Ectodermal cell (in vitro differentiated cells): ENCODE data around the gene TEX261.
"Not testable (repeated sequence)": the region's sequence is repeated elsewhere in the genome, so short reads cannot be mapped to it uniquely, and the experiment has no call there.

ENCODE experiments used
- H3K27ac ChIP-seq: 2 replicates; pipeline ENCODE4 v1.7.0; 2013; ENCODE audit warnings: mild to moderate bottlenecking, low read depth, low read length; ENCODE audit not compliant: insufficient read depth, poor library complexity, severe bottlenecking
- H3K27me3 ChIP-seq: 2 replicates; pipeline ENCODE4 v1.7.0; 2013; ENCODE audit warnings: mild to moderate bottlenecking, low read length; ENCODE audit not compliant: insufficient read depth, control insufficient read depth, poor library complexity, severe bottlenecking
- H3K36me3 ChIP-seq: one replicate; pipeline ENCODE4 v1.7.0; 2013; ENCODE audit warnings: low read length; ENCODE audit not compliant: control insufficient read depth, insufficient read depth
- H3K4me1 ChIP-seq: one replicate; pipeline ENCODE4 v1.7.0; 2013; ENCODE audit warnings: low read length; ENCODE audit not compliant: control insufficient read depth, insufficient read depth
- H3K4me3 ChIP-seq: 2 replicates; pipeline ENCODE4 v1.7.0; 2013; ENCODE audit warnings: low read depth, low read length, control low read depth; ENCODE audit not compliant: insufficient read depth
- H3K9me3 ChIP-seq: 2 replicates; pipeline ENCODE4 v1.7.0; 2013; ENCODE audit warnings: mild to moderate bottlenecking, low read length, moderate library complexity; ENCODE audit not compliant: control insufficient read depth
- WGBS, 2 experiments: methylation state at CpG; one replicate each; pipeline ENCODE4 v1.1.7; 2013; ENCODE audit warnings: missing lambda C conversion rate in 2 of 2; 5-methylcytosine and 5-hydroxymethylcytosine counted together

Gene TEX261

DNA sequence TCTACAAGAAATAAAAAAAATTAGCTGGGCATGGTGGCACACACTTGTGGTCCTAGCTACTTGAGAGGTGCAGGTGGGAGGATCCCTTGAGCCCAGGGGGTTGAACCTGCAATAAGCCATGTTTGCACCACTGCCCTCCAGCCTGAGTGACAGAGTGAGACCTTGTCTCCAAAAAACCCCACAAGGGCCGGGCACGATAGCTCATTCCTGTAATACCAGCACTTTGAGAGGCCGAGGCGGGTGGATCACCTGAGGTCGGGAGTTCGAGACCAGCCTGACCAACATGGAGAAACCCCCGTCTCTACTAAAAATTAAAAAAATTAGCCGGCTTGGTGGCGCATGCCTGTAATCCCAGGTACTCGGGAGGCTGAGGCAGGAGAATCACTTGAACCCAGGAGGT, 5.3 kb upstream of the TEX261 start:
- WGBS, 2 experiments: 85 to 94% methylated on average over 10 of the region's 10 CpGs
- not testable (repeated sequence) for H3K9me3 ChIP-seq, H3K36me3 ChIP-seq, H3K4me3 ChIP-seq, H3K27ac ChIP-seq
- Histone ChIP-seq H3K4me1 (peaks cover 18% of the 10 kb centered on the region), H3K27me3 (peaks cover 34% of the 10 kb centered on the region)

DNA sequence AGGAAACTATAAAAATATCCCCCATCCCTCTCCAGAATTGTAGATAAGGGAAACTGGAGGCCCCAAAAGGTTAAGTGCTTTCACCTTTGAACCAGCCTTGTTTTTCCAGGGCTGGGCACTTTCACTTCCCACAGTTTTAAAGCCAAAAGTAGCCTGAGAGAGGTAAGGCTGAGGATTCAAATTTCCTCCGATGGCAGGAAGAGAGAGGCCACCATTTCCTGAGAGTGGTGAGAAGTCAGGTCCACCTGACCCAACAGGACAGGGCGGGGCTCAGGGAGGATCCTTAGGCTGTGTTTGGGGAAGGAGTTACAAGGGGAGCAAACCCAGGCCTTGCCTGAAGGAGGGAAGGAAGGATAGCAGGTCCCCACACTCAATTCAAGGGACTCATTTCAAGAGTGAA, 4.7 kb upstream of the TEX261 start:
- H3K9me3 ChIP-seq: no peaks in the 10 kb centered on the region
- H3K36me3 ChIP-seq: no peaks in the 10 kb centered on the region
- WGBS, 2 experiments: 74 to 90% methylated on average over 2 of the region's 2 CpGs
- H3K27me3 ChIP-seq: peaks cover 34% of the 10 kb centered on the region
- no peak overlapping the region for H3K27ac ChIP-seq
- no peak overlapping the region for H3K4me3 ChIP-seq
- peaks cover 18% of the 10 kb centered on the region for H3K4me1 ChIP-seq

DNA sequence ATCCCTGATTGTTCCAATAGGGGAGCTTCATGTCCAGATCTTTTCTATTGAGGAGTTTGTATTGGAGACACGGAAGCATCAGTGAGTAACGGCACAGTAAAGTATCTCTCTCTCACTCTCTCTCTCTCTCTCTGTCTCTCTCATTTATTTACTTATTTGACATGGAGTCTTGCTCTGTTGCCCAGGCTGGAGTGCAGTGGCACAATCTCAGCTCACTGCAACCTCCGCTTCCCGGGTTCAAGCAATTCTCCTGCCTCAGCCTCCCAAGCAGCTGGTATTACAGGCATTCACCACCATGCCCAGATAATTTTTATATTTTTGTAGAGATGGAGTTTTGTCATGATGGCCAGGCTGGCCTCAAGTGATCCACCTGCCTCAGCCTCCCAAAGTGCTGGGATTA, 4.2 kb upstream of the TEX261 start:
- H3K36me3 ChIP-seq, H3K9me3 ChIP-seq, H3K27ac ChIP-seq, H3K4me3 ChIP-seq: not testable (repeated sequence)
- Histone ChIP-seq H3K4me1 (peaks cover 19% of the 10 kb centered on the region), H3K27me3 (peaks cover 34% of the 10 kb centered on the region)
- WGBS, 2 experiments: 87 to 93% methylated on average over 4 of the region's 4 CpGs

GRCh38 chr2:70995426-70995729, 705 bp upstream of the TEX261 start:
- Histone ChIP-seq H3K4me3 (peak overlapping the region; percentile 90), H3K9me3 (no peaks in the 10 kb centered on the region), H3K27me3 (peaks cover 34% of the 10 kb centered on the region), H3K4me1 (peaks cover 9% of the 10 kb centered on the region), H3K27ac (no peak overlapping the region), H3K36me3 (no peaks in the 10 kb centered on the region)
- 2 to 5% methylated on average over 11 of the region's 11 CpGs for WGBS, 2 experiments

DNA sequence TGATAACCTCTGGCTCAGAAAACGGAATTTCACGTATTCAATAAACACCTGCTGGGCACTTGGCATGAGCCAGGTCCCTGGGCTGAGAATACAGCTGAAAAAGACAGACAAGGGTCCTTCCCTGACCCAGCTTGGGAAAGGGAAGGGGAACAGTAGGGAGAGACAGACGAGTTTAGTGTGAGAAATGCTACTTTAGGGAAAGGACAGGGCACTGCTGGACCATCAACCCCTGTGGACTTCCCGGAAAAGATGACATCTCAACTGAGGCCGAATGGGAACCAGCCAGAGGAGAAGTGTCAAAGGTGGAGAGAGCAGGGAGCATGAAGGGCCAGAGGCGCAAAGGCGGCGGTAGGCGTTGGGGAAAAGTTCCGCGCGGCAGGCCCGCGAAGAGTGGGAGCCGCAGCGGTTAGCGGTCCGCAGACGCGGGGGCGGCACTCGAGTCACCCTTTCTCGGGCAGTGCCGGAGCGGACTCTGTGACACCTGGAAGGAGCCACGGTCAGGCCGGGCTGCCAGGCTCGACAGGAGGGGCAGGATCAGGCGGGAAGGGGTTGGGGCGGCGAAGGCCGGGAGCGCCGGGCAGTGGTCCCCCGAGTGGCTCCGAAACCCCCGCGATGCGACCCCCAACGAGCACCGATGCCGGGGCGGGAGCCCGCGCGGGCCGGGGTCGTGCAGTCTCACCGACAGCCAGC, 519 bp downstream of the TEX261 start:
- no peaks in the 10 kb centered on the region for H3K36me3 ChIP-seq
- H3K27me3 ChIP-seq: peaks cover 26% of the 10 kb centered on the region
- no peaks in the 10 kb centered on the region for H3K9me3 ChIP-seq
- H3K4me3 ChIP-seq: peak overlapping the region; percentile 90
- H3K27ac ChIP-seq: no peak overlapping the region
- WGBS, 2 experiments: 2 to 3% methylated on average over 49 of the region's 49 CpGs
- peaks cover 9% of the 10 kb centered on the region for H3K4me1 ChIP-seq

- Histone ChIP-seq H3K4me3 (peak overlapping the region; percentile 90), H3K9me3 (no peaks in the 10 kb centered on the region), H3K4me1 (peaks cover 9% of the 10 kb centered on the region), H3K27ac (no peak overlapping the region), H3K27me3 (peaks cover 21% of the 10 kb centered on the region), H3K36me3 (peaks cover 7% of the 10 kb centered on the region)
- WGBS, 2 experiments: 94% methylated on average over 12 of the region's 12 CpGs
Measured at GRCh38 chr2:70992945-70993853, 1.5 kb downstream of the TEX261 start.

- Histone ChIP-seq H3K27me3 (peaks cover 8% of the 10 kb centered on the region), H3K27ac (no peak overlapping the region), H3K4me1 (peaks cover 9% of the 10 kb centered on the region), H3K36me3 (peaks cover 9% of the 10 kb centered on the region), H3K4me3 (no peak overlapping the region), H3K9me3 (no peaks in the 10 kb centered on the region)
- 94 to 95% methylated on average over 9 of the region's 9 CpGs for WGBS, 2 experiments
Measured at GRCh38 chr2:70991742-70992141, 2.9 kb downstream of the TEX261 start.

- peaks cover 9% of the 10 kb centered on the region for H3K36me3 ChIP-seq
- WGBS, 2 experiments: 95 to 96% methylated on average over 5 of the region's 5 CpGs
Measured at GRCh38 chr2:70991142-70991541, 3.5 kb downstream of the TEX261 start.

GRCh38 chr2:70990216-70990615, 4.5 kb downstream of the TEX261 start:
- H3K9me3 ChIP-seq: no peaks in the 10 kb centered on the region

More at GRCh38 chr2:70991142-70991541, 3.5 kb downstream of the TEX261 start:
- Histone ChIP-seq H3K27ac (no peak overlapping the region), H3K27me3 (peaks cover 8% of the 10 kb centered on the region), H3K9me3 (no peaks in the 10 kb centered on the region), H3K4me3 (no peak overlapping the region), H3K4me1 (peaks cover 9% of the 10 kb centered on the region)

More at GRCh38 chr2:70990216-70990615, 4.5 kb downstream of the TEX261 start:
- peaks cover 3% of the 10 kb centered on the region for H3K27me3 ChIP-seq
- no peak overlapping the region for H3K27ac ChIP-seq
- H3K4me3 ChIP-seq: no peak overlapping the region
- H3K4me1 ChIP-seq: peaks cover 9% of the 10 kb centered on the region
- WGBS, 2 experiments: 75 to 78% methylated on average over 5 of the region's 5 CpGs
- peaks cover 9% of the 10 kb centered on the region for H3K36me3 ChIP-seq
